HepG2 (cell line): ENCODE results near the gene CSNK1D. TPM values are rescaled to one million over a fixed set of nuclear protein-coding genes. Genes with fewer than 3 reads are reported as not detected.

Experiments
- ASH2L ChIP-seq: fragments of 300-600, 200-600 bp; sonication (generic); IDR thresholded peaks from 2 replicates; pipeline ENCODE4 v1.7.0; 2017; ENCODE audit warnings: low read depth, mild to moderate bottlenecking, moderate library complexity, mixed read lengths, low read length; ENCODE audit not compliant: insufficient read length
- ATF7 ChIP-seq, 2 experiments: fragments of 450-650 bp in 1 of 2; sonication (generic) in 1 of 2; formaldehyde crosslinking in 1 of 2; IDR thresholded peaks; 2 replicates each; pipeline versions ENCODE4 v1.4.0 to v1.6.1; 2016 to 2020; ENCODE audit warnings: antibody characterized with exemption in 1 of 2, mild to moderate bottlenecking in 1 of 2, missing genetic modification reagents in 1 of 2
- BRD4 ChIP-seq: sonication (generic); formaldehyde crosslinking; IDR thresholded peaks from 2 replicates; pipeline ENCODE4 v1.4.0; 2020; ENCODE audit warnings: missing genetic modification reagents
- FOXC1 ChIP-seq: sonication (generic); formaldehyde crosslinking; IDR thresholded peaks from 2 replicates; pipeline ENCODE4 v1.8.0; 2022; ENCODE audit warnings: mild to moderate bottlenecking, missing genetic modification reagents, borderline replicate concordance
- GLI4 ChIP-seq: sonication (generic); formaldehyde crosslinking; IDR thresholded peaks from 2 replicates; pipeline ENCODE4 v1.5.1; 2020; ENCODE audit warnings: missing genetic modification reagents, mild to moderate bottlenecking, moderate library complexity, borderline replicate concordance
- MLLT10 ChIP-seq: sonication (generic); formaldehyde crosslinking; IDR thresholded peaks from 2 replicates; pipeline ENCODE4 v1.4.0; 2020; ENCODE audit warnings: missing genetic modification reagents
- MTF2 ChIP-seq: sonication (generic); formaldehyde crosslinking; IDR thresholded peaks from 2 replicates; pipeline ENCODE4 v1.5.0; 2020; ENCODE audit warnings: missing genetic modification reagents, borderline replicate concordance
- MXD4 ChIP-seq: IDR thresholded peaks from 2 replicates; pipeline ENCODE4 v1.6.1; 2016; ENCODE audit warnings: mild to moderate bottlenecking, missing biosample characterization, missing genetic modification reagents
- MXI1 ChIP-seq: IDR thresholded peaks from 3 replicates; pipeline ENCODE4 v1.6.1; 2012; ENCODE audit warnings: low read depth, low read length, inconsistent platforms, borderline replicate concordance
- NONO ChIP-seq, 2 experiments: fragments of 450-650 bp in 1 of 2; sonication (generic) in 1 of 2; formaldehyde crosslinking in 1 of 2; IDR thresholded peaks in 1 of 2; conservative IDR thresholded peaks in 1 of 2; 2 replicates each; pipeline versions ENCODE4 v1.6.1 to v1.8.0; 2017 to 2022; ENCODE audit warnings: mild to moderate bottlenecking in 1 of 2, missing genetic modification reagents in 1 of 2, moderate library complexity in 1 of 2
- POGZ ChIP-seq: sonication (generic); formaldehyde crosslinking; IDR thresholded peaks from 2 replicates; pipeline ENCODE4 v1.4.0; 2020; ENCODE audit warnings: mild to moderate bottlenecking, missing genetic modification reagents
- SNAPC2 ChIP-seq: sonication (generic); formaldehyde crosslinking; IDR thresholded peaks from 2 replicates; pipeline ENCODE4 v1.8.1; 2022; ENCODE audit warnings: mild to moderate bottlenecking, missing genetic modification reagents
- TGIF2 ChIP-seq: IDR thresholded peaks from 2 replicates; pipeline ENCODE4 v1.6.1; 2016; ENCODE audit warnings: control low read depth, missing compliant biosample characterization
- XRCC5 ChIP-seq: fragments of 200-400 bp; formaldehyde crosslinking; optimal IDR thresholded peaks from 2 replicates; pipeline ENCODE3; 2017; ENCODE audit warnings: mild to moderate bottlenecking, low read length
- ZBTB7A ChIP-seq: sonication (generic); formaldehyde crosslinking; IDR thresholded peaks from 2 replicates; pipeline ENCODE4 v1.8.0; 2022; ENCODE audit warnings: mild to moderate bottlenecking, missing genetic modification reagents
- ZNF33A ChIP-seq: sonication (generic); formaldehyde crosslinking; IDR thresholded peaks from 2 replicates; pipeline ENCODE4 v1.5.1; 2020; ENCODE audit warnings: missing genetic modification reagents, mild to moderate bottlenecking, moderate library complexity, borderline replicate concordance
- ZNF432 ChIP-seq: sonication (generic); formaldehyde crosslinking; IDR thresholded peaks from 2 replicates; pipeline ENCODE4 v1.5.0; 2020; ENCODE audit warnings: missing genetic modification reagents, mild to moderate bottlenecking, borderline replicate concordance
- ZNF7 ChIP-seq: IDR thresholded peaks from 2 replicates; pipeline ENCODE4 v1.6.1; 2016; ENCODE audit warnings: missing biosample characterization, missing genetic modification reagents
- ZNF724P ChIP-seq: sonication (generic); formaldehyde crosslinking; IDR thresholded peaks from 2 replicates; pipeline ENCODE4 v1.8.0; 2022; ENCODE audit warnings: missing genetic modification reagents, borderline replicate concordance
- ZNF850 ChIP-seq: sonication (generic); formaldehyde crosslinking; conservative IDR thresholded peaks from 2 replicates; pipeline ENCODE4 v1.9.0; 2021; ENCODE audit warnings: mild to moderate bottlenecking, missing genetic modification reagents
- polyA plus RNA-seq, 8 experiments: library from polyadenylated mRNA; depleted of rRNA in 3 of 8; stranded (reverse) in 7 of 8; unstranded in 1 of 8; fragments of >200 nt; fragmentation: Illumina TruSeq in 4 of 8; extraction: Trizol in 4 of 8; gene quantifications; 2 replicates each; pipeline versions ENCODE4 v1.2.1 to v1.2.3, GENCODE V29; 2011 to 2016; ENCODE audit warnings: low read depth in 4 of 8, missing spikeins in 1 of 8, mixed read lengths in 1 of 8; ENCODE audit not compliant: insufficient read depth in 1 of 8
- total RNA-seq, 5 experiments: library from RNA; depleted of rRNA; stranded (reverse); fragments of >200 nt; fragmentation: Illumina TruSeq; extraction: Trizol; gene quantifications; 2 replicates each; pipeline ENCODE4 v1.2.3, GENCODE V29; 2016; ENCODE audit warnings: low read depth in 1 of 5
- TF ChIP-seq, protein P1 (sequence below): sonication (generic); formaldehyde crosslinking; IDR thresholded peaks from 2 replicates; pipeline ENCODE4 v1.4.0; 2020; ENCODE audit warnings: missing genetic modification reagents, mild to moderate bottlenecking, borderline replicate concordance
- TF ChIP-seq, protein P2 (sequence below): sonication (generic); formaldehyde crosslinking; IDR thresholded peaks from 2 replicates; pipeline ENCODE4 v1.8.1; 2023; ENCODE audit warnings: mild to moderate bottlenecking, missing genetic modification reagents
- TF ChIP-seq, protein P3 (sequence below): sonication (generic); formaldehyde crosslinking; IDR thresholded peaks from 2 replicates; pipeline ENCODE4 v1.8.0; 2022; ENCODE audit warnings: missing genetic modification reagents, mild to moderate bottlenecking, moderate library complexity, borderline replicate concordance

Gene CSNK1D
- total and polyA plus RNA-seq, 2 of the 13 experiments (the other 11 are each of a cell fraction or from before 2014, with no cell fraction given) = 31.5 to 128 TPM

DNA sequence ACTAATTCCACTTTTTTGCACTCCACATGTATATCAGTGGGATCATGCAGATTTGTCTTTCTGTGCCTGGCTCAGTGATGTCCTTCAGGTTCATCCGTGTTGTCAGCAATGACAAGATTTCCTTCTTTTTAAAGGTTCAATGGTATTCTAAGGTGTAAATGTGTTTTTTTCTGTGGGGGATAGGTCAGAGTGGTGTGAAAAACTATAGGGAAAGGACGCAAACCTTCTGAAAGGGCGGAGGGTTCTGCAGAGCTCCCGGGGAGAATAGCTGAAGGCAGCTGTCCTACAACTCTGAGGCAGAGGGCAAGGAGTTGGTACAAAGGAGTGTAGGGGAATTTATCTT lies 21.9 kb upstream of the CSNK1D start (continued):
- TF ChIP-seq, protein P1, sequence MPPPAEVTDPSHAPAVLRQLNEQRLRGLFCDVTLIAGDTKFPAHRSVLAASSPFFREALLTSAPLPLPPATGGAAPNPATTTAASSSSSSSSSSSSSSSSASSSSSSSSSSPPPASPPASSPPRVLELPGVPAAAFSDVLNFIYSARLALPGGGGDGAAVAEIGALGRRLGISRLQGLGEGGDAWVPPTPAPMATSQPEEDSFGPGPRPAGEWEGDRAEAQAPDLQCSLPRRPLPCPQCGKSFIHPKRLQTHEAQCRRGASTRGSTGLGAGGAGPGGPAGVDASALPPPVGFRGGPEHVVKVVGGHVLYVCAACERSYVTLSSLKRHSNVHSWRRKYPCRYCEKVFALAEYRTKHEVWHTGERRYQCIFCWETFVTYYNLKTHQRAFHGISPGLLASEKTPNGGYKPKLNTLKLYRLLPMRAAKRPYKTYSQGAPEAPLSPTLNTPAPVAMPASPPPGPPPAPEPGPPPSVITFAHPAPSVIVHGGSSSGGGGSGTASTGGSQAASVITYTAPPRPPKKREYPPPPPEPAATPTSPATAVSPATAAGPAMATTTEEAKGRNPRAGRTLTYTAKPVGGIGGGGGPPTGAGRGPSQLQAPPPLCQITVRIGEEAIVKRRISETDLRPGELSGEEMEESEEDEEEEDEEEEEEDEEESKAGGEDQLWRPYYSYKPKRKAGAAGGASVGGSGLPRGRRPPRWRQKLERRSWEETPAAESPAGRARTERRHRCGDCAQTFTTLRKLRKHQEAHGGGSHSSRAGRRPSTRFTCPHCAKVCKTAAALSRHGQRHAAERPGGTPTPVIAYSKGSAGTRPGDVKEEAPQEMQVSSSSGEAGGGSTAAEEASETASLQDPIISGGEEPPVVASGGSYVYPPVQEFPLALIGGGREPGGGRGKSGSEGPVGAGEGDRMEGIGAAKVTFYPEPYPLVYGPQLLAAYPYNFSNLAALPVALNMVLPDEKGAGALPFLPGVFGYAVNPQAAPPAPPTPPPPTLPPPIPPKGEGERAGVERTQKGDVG = 0 out of 2 replicates have a peak, but pooled peaks have one; percentile 16
- TF ChIP-seq ZNF724P (CRISPR knock-in tag) = no peak
- TF ChIP-seq, protein P2, sequence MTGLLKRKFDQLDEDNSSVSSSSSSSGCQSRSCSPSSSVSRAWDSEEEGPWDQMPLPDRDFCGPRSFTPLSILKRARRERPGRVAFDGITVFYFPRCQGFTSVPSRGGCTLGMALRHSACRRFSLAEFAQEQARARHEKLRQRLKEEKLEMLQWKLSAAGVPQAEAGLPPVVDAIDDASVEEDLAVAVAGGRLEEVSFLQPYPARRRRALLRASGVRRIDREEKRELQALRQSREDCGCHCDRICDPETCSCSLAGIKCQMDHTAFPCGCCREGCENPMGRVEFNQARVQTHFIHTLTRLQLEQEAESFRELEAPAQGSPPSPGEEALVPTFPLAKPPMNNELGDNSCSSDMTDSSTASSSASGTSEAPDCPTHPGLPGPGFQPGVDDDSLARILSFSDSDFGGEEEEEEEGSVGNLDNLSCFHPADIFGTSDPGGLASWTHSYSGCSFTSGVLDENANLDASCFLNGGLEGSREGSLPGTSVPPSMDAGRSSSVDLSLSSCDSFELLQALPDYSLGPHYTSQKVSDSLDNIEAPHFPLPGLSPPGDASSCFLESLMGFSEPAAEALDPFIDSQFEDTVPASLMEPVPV (CRISPR knock-in tag) = peak; percentile 70; the same call in 1 of the 2 replicates
- TF ChIP-seq SNAPC2 (CRISPR knock-in tag) = 0 out of 2 replicates have a peak, but pooled peaks have one; percentile 23
- no peak for TF ChIP-seq POGZ (CRISPR knock-in tag)
- no peak for TF ChIP-seq MLLT10 (CRISPR knock-in tag)
- no peak for TF ChIP-seq MXD4
- TF ChIP-seq NONO (IDR thresholded peaks at IDR 0.05) = no peak
- 0 out of 2 replicates have a peak, but pooled peaks have one; percentile 11 for TF ChIP-seq NONO (CRISPR knock-in tag; conservative IDR thresholded peaks at IDR 0.05)
- TF ChIP-seq XRCC5 = peak; percentile 16
- TF ChIP-seq ZNF7 (CRISPR knock-in tag) = no peak
- TF ChIP-seq ASH2L = no peak
- TF ChIP-seq, protein P3, sequence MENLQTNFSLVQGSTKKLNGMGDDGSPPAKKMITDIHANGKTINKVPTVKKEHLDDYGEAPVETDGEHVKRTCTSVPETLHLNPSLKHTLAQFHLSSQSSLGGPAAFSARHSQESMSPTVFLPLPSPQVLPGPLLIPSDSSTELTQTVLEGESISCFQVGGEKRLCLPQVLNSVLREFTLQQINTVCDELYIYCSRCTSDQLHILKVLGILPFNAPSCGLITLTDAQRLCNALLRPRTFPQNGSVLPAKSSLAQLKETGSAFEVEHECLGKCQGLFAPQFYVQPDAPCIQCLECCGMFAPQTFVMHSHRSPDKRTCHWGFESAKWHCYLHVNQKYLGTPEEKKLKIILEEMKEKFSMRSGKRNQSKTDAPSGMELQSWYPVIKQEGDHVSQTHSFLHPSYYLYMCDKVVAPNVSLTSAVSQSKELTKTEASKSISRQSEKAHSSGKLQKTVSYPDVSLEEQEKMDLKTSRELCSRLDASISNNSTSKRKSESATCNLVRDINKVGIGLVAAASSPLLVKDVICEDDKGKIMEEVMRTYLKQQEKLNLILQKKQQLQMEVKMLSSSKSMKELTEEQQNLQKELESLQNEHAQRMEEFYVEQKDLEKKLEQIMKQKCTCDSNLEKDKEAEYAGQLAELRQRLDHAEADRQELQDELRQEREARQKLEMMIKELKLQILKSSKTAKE (CRISPR knock-in tag) = 0 out of 2 replicates have a peak, but pooled peaks have one; percentile 21
- 0 out of 2 replicates have a peak, but pooled peaks have one; percentile 51 for TF ChIP-seq ZBTB7A (CRISPR knock-in tag)
- peak; percentile 62; the same call in 1 of the 2 replicates for TF ChIP-seq ZNF33A (CRISPR knock-in tag)
- TF ChIP-seq ZNF432 (CRISPR knock-in tag) = no peak
- no peak for TF ChIP-seq BRD4 (CRISPR knock-in tag)
- TF ChIP-seq MTF2 (CRISPR knock-in tag) = 0 out of 2 replicates have a peak, but pooled peaks have one; percentile 47
- TF ChIP-seq TGIF2 (CRISPR knock-in tag) = peak; percentile 38; the same call in 1 of the 2 replicates
- peak; percentile 22; the same call in 1 of the 3 replicates for TF ChIP-seq MXI1
- TF ChIP-seq GLI4 = no peak
- TF ChIP-seq ZNF850 (CRISPR knock-in tag) = no peak
- no peak for TF ChIP-seq ATF7 (IDR thresholded peaks at IDR 0.05)
- 0 out of 2 replicates have a peak, but pooled peaks have one; percentile 19 for TF ChIP-seq ATF7 (CRISPR knock-in tag; IDR thresholded peaks at IDR 0.05)
- peak; percentile 58; the same call in 1 of the 2 replicates for TF ChIP-seq FOXC1 (CRISPR knock-in tag)
